ENCODE data around the gene DEFB125.

DEFB125 gene

GRCh38 chr20:87401-87800 lies at the start of gene DEFB125:
Gene DEFB125 (plus strand): TSS chr20:87672. CDS start chr20:87710, 38 bp downstream.
- H3K4me3 ChIP-seq (ENCODE audit: low read depth, low read length) = no peak within 1 kb of the TSS
- no peak for TF ChIP-seq CTCF (IDR thresholded peaks at IDR 0.05; ENCODE audit: low read depth, low read length, missing control alignments)
- no peak for DNase-seq (ENCODE audit: low read depth)

- no peak overlapping the region for H3K4me3 ChIP-seq (ENCODE audit: low read depth, low read length)
- TF ChIP-seq CTCF (IDR thresholded peaks at IDR 0.05; ENCODE audit: low read depth, low read length, missing control alignments) = no peak
- DNase-seq (ENCODE audit: low read depth) = no peak
Measured at GRCh38 chr20:60035-60918, 27.2 kb upstream of the DEFB125 start.

GRCh38 chr20:61230-61629 lies 26.2 kb upstream of the DEFB125 start:
- DNase-seq (ENCODE audit: low read depth) = no peak
- TF ChIP-seq CTCF (IDR thresholded peaks at IDR 0.05; ENCODE audit: low read depth, low read length, missing control alignments) = no peak
- no peak overlapping the region for H3K4me3 ChIP-seq (ENCODE audit: low read depth, low read length)

GRCh38 chr20:61757-62156 lies 25.7 kb upstream of the DEFB125 start:
- no peak for DNase-seq (ENCODE audit: low read depth)
- no peak overlapping the region for H3K4me3 ChIP-seq (ENCODE audit: low read depth, low read length)
- TF ChIP-seq CTCF (IDR thresholded peaks at IDR 0.05; ENCODE audit: low read depth, low read length, missing control alignments) = no peak

- no peak for DNase-seq (ENCODE audit: low read depth)
- TF ChIP-seq CTCF (IDR thresholded peaks at IDR 0.05; ENCODE audit: low read depth, low read length, missing control alignments) = no peak
- H3K4me3 ChIP-seq (ENCODE audit: low read depth, low read length) = no peak overlapping the region
Measured at GRCh38 chr20:62487-62886, 25.0 kb upstream of the DEFB125 start.

GRCh38 chr20:64026-64603 lies 23.4 kb upstream of the DEFB125 start:
- no peak overlapping the region for H3K4me3 ChIP-seq (ENCODE audit: low read depth, low read length)
- no peak for DNase-seq (ENCODE audit: low read depth)
- no peak for TF ChIP-seq CTCF (IDR thresholded peaks at IDR 0.05; ENCODE audit: low read depth, low read length, missing control alignments)

All from GM12864 (cell line).